Measurements from ENCODE around the gene RPP21. TPM values are rescaled to one million over a fixed set of nuclear protein-coding genes. Genes with fewer than 3 reads are reported as not detected.
A peak's percentile ranks its signal among the peaks of the same experiment; 100 is the strongest.
"Not testable (repeated sequence)": the region's sequence is repeated elsewhere in the genome, so short reads cannot be mapped to it uniquely, and the experiment has no call there.

RPP21 gene
- total RNA-seq, 3 donors from 2014 or later (not counting 1 experiment from before 2014, with no cell fraction given) = 24.6 to 33.3 (median 31.4) TPM

GRCh38 chr6:30360139-30360538 is 15.2 kb downstream of the RPP21 start:
- Mint-ChIP-seq H3K27me3 (ENCODE audit: low read depth in 2 of 2) (peaks cover 52 to 57% of the 10 kb centered on the region in 2 donors), H3K9me3 (no peaks in the 10 kb centered on the region), H3K36me3 (no peaks in the 10 kb centered on the region), H3K4me1 (peaks cover 6 to 9% of the 10 kb centered on the region in 2 donors), H3K4me3 (no peak overlapping the region), H3K27ac (no peak overlapping the region)
- intact Hi-C loops (cut with micrococcal nuclease) = no loop called here
- peaks cover 8% of the 10 kb centered on the region for H3K4me1 ChIP-seq (ENCODE audit: control insufficient read depth, insufficient read depth, low read length)
- H3K36me3 ChIP-seq (ENCODE audit: control insufficient read depth, insufficient read depth, low read length) = no peaks in the 10 kb centered on the region
- H3K4me3 ChIP-seq (ENCODE audit: low read length) = no peak overlapping the region
- H3K9me3 ChIP-seq (ENCODE audit: control insufficient read depth, insufficient read depth, low read length) = no peaks in the 10 kb centered on the region
- DNase-seq = no peak
- no peak for ATAC-seq
- no peak for TF ChIP-seq CTCF (IDR thresholded peaks at IDR 0.05)
- H3K27ac ChIP-seq (ENCODE audit: low read length) = no peak overlapping the region
- peaks cover 30% of the 10 kb centered on the region for H3K27me3 ChIP-seq (ENCODE audit: control insufficient read depth, insufficient read depth, low read length)
- WGBS (ENCODE audit: insufficient coverage) = 60% methylated on average over 13 of the region's 13 CpGs

- no peak overlapping the region for H3K4me3 Mint-ChIP-seq
- H3K9me3 ChIP-seq (ENCODE audit: control insufficient read depth, insufficient read depth, low read length) = no peaks in the 10 kb centered on the region
- WGBS (ENCODE audit: insufficient coverage) = no CpG with 5 or more reads among the region's 2 CpGs
- no peaks in the 10 kb centered on the region for H3K36me3 ChIP-seq (ENCODE audit: control insufficient read depth, insufficient read depth, low read length)
- peaks cover 61 to 72% of the 10 kb centered on the region in 2 donors for H3K27me3 Mint-ChIP-seq (ENCODE audit: low read depth in 2 of 2)
- H3K27ac ChIP-seq (ENCODE audit: low read length) = no peak overlapping the region
- no peaks in the 10 kb centered on the region for H3K9me3 Mint-ChIP-seq
- peaks cover 34% of the 10 kb centered on the region for H3K27me3 ChIP-seq (ENCODE audit: control insufficient read depth, insufficient read depth, low read length)
- H3K4me1 Mint-ChIP-seq = peaks cover 6 to 9% of the 10 kb centered on the region in 2 donors
- H3K27ac Mint-ChIP-seq = no peak overlapping the region
- no peak overlapping the region for H3K4me3 ChIP-seq (ENCODE audit: low read length)
- intact Hi-C loops (cut with micrococcal nuclease) = no loop called here
- no peak for TF ChIP-seq CTCF (IDR thresholded peaks at IDR 0.05)
- peaks cover 8% of the 10 kb centered on the region for H3K4me1 ChIP-seq (ENCODE audit: control insufficient read depth, insufficient read depth, low read length)
- DNase-seq = no peak
- no peaks in the 10 kb centered on the region for H3K36me3 Mint-ChIP-seq
- no peak for ATAC-seq
Measured at GRCh38 chr6:30361661-30362060, 16.7 kb downstream of the RPP21 start.

- DNase-seq (no peak), ATAC-seq (peak in 1 of 3 donors; percentile 10)
- TF ChIP-seq CTCF (IDR thresholded peaks at IDR 0.05) = no peak
- H3K27me3 ChIP-seq (ENCODE audit: control insufficient read depth, insufficient read depth, low read length) = peaks cover 30% of the 10 kb centered on the region
- Mint-ChIP-seq H3K27me3 (ENCODE audit: low read depth in 2 of 2) (peaks cover 51 to 60% of the 10 kb centered on the region in 2 donors), H3K27ac (no peak overlapping the region), H3K9me3 (no peaks in the 10 kb centered on the region), H3K4me3 (no peak overlapping the region), H3K4me1 (no peaks in the 10 kb centered on the region), H3K36me3 (no peaks in the 10 kb centered on the region)
- H3K4me1 ChIP-seq (ENCODE audit: control insufficient read depth, insufficient read depth, low read length) = no peaks in the 10 kb centered on the region
- 82% methylated on average over 2 of the region's 2 CpGs for WGBS (ENCODE audit: insufficient coverage)
- no peak overlapping the region for H3K4me3 ChIP-seq (ENCODE audit: low read length)
- no peaks in the 10 kb centered on the region for H3K9me3 ChIP-seq (ENCODE audit: control insufficient read depth, insufficient read depth, low read length)
- no peaks in the 10 kb centered on the region for H3K36me3 ChIP-seq (ENCODE audit: control insufficient read depth, insufficient read depth, low read length)
- no peak overlapping the region for H3K27ac ChIP-seq (ENCODE audit: low read length)
- intact Hi-C loops (cut with micrococcal nuclease) = no loop called here
Measured at GRCh38 chr6:30363459-30363858, 18.5 kb downstream of the RPP21 start.

DNA sequence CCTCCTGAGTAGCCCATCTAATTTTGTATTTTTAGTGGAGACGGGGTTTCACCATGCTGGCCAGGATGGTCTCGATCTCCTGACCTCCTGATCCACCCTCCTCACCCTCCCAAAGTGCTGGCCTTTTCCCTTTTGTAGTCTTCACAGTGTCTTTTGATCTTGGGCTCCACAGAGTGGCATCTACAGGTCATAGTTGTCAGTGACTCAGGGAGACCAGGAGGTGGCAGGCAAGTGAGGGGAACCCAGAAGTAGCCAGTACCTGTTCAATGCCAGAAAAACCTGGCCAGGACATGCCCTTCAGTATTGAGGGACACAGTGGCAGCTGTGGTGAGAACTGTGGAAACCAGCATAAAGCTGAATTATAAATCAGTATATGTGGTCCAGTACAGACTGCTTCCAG is 19.6 kb downstream of the RPP21 start:
- DNase-seq (no peak), ATAC-seq (no peak)
- Histone ChIP-seq H3K9me3 (ENCODE audit: control insufficient read depth, insufficient read depth, low read length) (no peaks in the 10 kb centered on the region), H3K4me1 (ENCODE audit: control insufficient read depth, insufficient read depth, low read length) (no peaks in the 10 kb centered on the region), H3K36me3 (ENCODE audit: control insufficient read depth, insufficient read depth, low read length) (no peaks in the 10 kb centered on the region), H3K4me3 (ENCODE audit: low read length) (no peak overlapping the region), H3K27me3 (ENCODE audit: control insufficient read depth, insufficient read depth, low read length) (peaks cover 20% of the 10 kb centered on the region), H3K27ac (ENCODE audit: low read length) (no peak overlapping the region)
- no peaks in the 10 kb centered on the region for H3K4me1 Mint-ChIP-seq
- no peak for TF ChIP-seq CTCF (IDR thresholded peaks at IDR 0.05)
- H3K9me3 Mint-ChIP-seq = no peaks in the 10 kb centered on the region
- intact Hi-C loops (cut with micrococcal nuclease) = no loop called here
- peaks cover 48 to 60% of the 10 kb centered on the region in 2 donors for H3K27me3 Mint-ChIP-seq (ENCODE audit: low read depth in 2 of 2)
- H3K36me3 Mint-ChIP-seq = no peaks in the 10 kb centered on the region
- H3K27ac Mint-ChIP-seq = no peak overlapping the region
- 77% methylated on average over 2 of the region's 2 CpGs for WGBS (ENCODE audit: insufficient coverage)
- no peak overlapping the region for H3K4me3 Mint-ChIP-seq

DNA sequence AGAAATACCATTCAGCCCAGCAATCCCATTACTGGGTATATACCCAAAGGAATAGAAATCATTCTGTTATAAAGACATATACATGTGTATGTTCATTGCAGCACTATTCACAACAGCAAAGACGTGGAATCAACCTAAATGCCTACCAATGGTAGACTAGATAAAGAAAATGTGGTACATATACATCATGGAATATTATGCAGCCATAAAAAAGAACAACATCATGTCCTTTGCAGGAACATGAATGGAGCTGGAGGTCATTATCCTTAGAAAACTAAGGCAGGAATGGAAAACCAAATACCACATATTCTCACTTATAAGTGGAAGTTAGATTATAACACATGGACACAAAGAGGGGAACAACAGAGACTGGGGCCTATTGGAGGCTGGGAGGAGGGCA is 24.3 kb downstream of the RPP21 start:
- H3K27me3 Mint-ChIP-seq (ENCODE audit: low read depth in 2 of 2) = peaks cover 34 to 35% of the 10 kb centered on the region in 2 donors
- H3K27ac Mint-ChIP-seq; H3K27ac ChIP-seq (ENCODE audit: low read length); H3K4me3 Mint-ChIP-seq; H3K36me3 Mint-ChIP-seq; H3K4me1 Mint-ChIP-seq; ATAC-seq; H3K9me3 ChIP-seq (ENCODE audit: control insufficient read depth, insufficient read depth, low read length); DNase-seq; intact Hi-C loops (cut with micrococcal nuclease); H3K4me1 ChIP-seq (ENCODE audit: control insufficient read depth, insufficient read depth, low read length); H3K9me3 Mint-ChIP-seq; H3K4me3 ChIP-seq (ENCODE audit: low read length); H3K36me3 ChIP-seq (ENCODE audit: control insufficient read depth, insufficient read depth, low read length): not testable (repeated sequence)
- H3K27me3 ChIP-seq (ENCODE audit: control insufficient read depth, insufficient read depth, low read length) = peaks cover 11% of the 10 kb centered on the region
- WGBS (ENCODE audit: insufficient coverage) = no CpG with 5 or more reads among the region's 1 CpG
